HCT116 (cell line): ENCODE measurements around the gene YTHDF1. TPM values are rescaled to one million over a fixed set of nuclear protein-coding genes. Genes with fewer than 3 reads are reported as not detected.

Experiments used
- ATAC-seq: fragments of 200-7000 bp; cut with Tn5 transposase; 2 replicates; pipeline ENCODE4 v1.9.1; 2020; ENCODE audit warnings: mild to moderate bottlenecking, moderate library complexity
- BruUV-seq: library from RNA; stranded (reverse); fragments of 400-500 nt; replicated peaks from 2 replicates; lab custom pipeline; 2021; lab: Mats Ljungman, UMichigan
- CTCF ChIA-PET: fragments of 300-600 bp; sonication (Branson Sonifier 250); formaldehyde crosslinking; loops from one replicate; lab custom pipeline; 2021; ENCODE audit warnings: antibody characterized with exemption; lab: Charles Lee
- POLR2A ChIA-PET: fragments of 300-600, 350-600 bp; sonication (Branson Sonifier 250); formaldehyde crosslinking; loops from one replicate; lab custom pipeline; 2021; ENCODE audit warnings: antibody characterized with exemption; lab: Charles Lee
- RAD21 ChIA-PET, 2 experiments: fragments of 300-600 bp; sonication (Branson Sonifier 250); formaldehyde crosslinking; loops; one replicate each; lab custom pipeline; 2023; ENCODE audit warnings: low total read pairs in 2 of 2; ENCODE audit not compliant: uncharacterized antibody in 2 of 2, unreplicated experiment in 2 of 2, low non-redundant PET in 1 of 2; lab: Charles Lee
- DNase-seq: peaks from one replicate; pipeline ENCODE4 v3.0.0-alpha.2; 2010; ENCODE audit warnings: low read depth, low spot score
- H2AFZ ChIP-seq: fragments of 200-600 bp; shearing (Covaris generic), sonication (generic); 2 replicates; pipeline ENCODE4 v1.6.1; 2017; ENCODE audit warnings: low read depth, mixed run types, mixed read lengths, antibody characterized with exemption, low read length; ENCODE audit not compliant: poor library complexity, severe bottlenecking
- H3K27ac ChIP-seq: 2 replicates; pipeline ENCODE4 v1.5.1; 2012; ENCODE audit warnings: low read depth, low read length
- H3K27me3 ChIP-seq: fragments of 200-600 bp; sonication (generic); 2 replicates; pipeline ENCODE4 v1.6.1; 2016; ENCODE audit warnings: mixed run types, low read length, mixed read lengths; ENCODE audit not compliant: insufficient read depth
- H3K36me3 ChIP-seq, 2 experiments: fragments of 200-500 bp in 1 of 2; fragments of 200-600 bp in 1 of 2; sonication (Bioruptor generic) in 1 of 2; sonication (generic) in 1 of 2; 2 replicates each; pipeline versions ENCODE4 v1.5.1 to v1.6.1; 2014 to 2016; ENCODE audit warnings: low read length in 2 of 2, inconsistent platforms in 1 of 2, mixed read lengths in 1 of 2, mixed run types in 1 of 2; ENCODE audit not compliant: insufficient read depth in 2 of 2, control insufficient read depth in 1 of 2
- H3K4me1 ChIP-seq, 2 experiments: fragments of 200-600 bp in 1 of 2; sonication (generic) in 1 of 2; 2 replicates each; pipeline versions ENCODE4 v1.5.1 to v1.6.1; 2012 to 2017; ENCODE audit warnings: low read length in 2 of 2, inconsistent platforms in 1 of 2, mild to moderate bottlenecking in 1 of 2, mixed read lengths in 1 of 2, mixed run types in 1 of 2, moderate library complexity in 1 of 2; ENCODE audit not compliant: insufficient read depth in 2 of 2, control insufficient read depth in 1 of 2
- H3K4me2 ChIP-seq: fragments of 200-600 bp; sonication (generic); 2 replicates; pipeline ENCODE4 v1.6.1; 2017; ENCODE audit warnings: mixed run types, low read length, mixed read lengths
- H3K4me3 ChIP-seq, 2 experiments: fragments of 200-600 bp in 1 of 2; sonication (generic) in 1 of 2; replicated peaks in 1 of 2; 2 replicates each; pipeline ENCODE4 v1.5.1; 2011 to 2016; ENCODE audit warnings: low read length in 2 of 2, control low read depth in 1 of 2, low read depth in 1 of 2, mild to moderate bottlenecking in 1 of 2, mixed read lengths in 1 of 2, mixed run types in 1 of 2
- H3K79me2 ChIP-seq: fragments of 200-600 bp; sonication (generic); 2 replicates; pipeline ENCODE4 v1.6.1; 2017; ENCODE audit warnings: mild to moderate bottlenecking, mixed run types, low read length, moderate library complexity, mixed read lengths; ENCODE audit not compliant: insufficient read depth
- H3K9ac ChIP-seq: fragments of 200-600 bp; sonication (generic); 2 replicates; pipeline ENCODE4 v1.6.1; 2016; ENCODE audit warnings: low read length, mixed read lengths
- H3K9me2 ChIP-seq: fragments of 200-600 bp; sonication (generic), shearing (Covaris generic); 2 replicates; pipeline ENCODE4 v1.6.1; 2017; ENCODE audit warnings: mixed run types, mild to moderate bottlenecking, moderate library complexity; ENCODE audit not compliant: insufficient read depth
- H3K9me3 ChIP-seq, 2 experiments: fragments of 200-500 bp in 1 of 2; fragments of 200-600 bp in 1 of 2; sonication (Bioruptor generic) in 1 of 2; sonication (generic) in 1 of 2; 2 replicates each; pipeline ENCODE4 v1.6.1; 2014 to 2017; ENCODE audit warnings: low read length in 2 of 2, mixed read lengths in 2 of 2, inconsistent platforms in 1 of 2, low read depth in 1 of 2, mild to moderate bottlenecking in 1 of 2, mixed run types in 1 of 2, moderate library complexity in 1 of 2; ENCODE audit not compliant: control insufficient read depth in 1 of 2, insufficient read depth in 1 of 2
- H4K20me1 ChIP-seq: fragments of 200-600 bp; sonication (generic), shearing (Covaris generic); 2 replicates; pipeline ENCODE4 v1.6.1; 2017; ENCODE audit warnings: mixed run types, mild to moderate bottlenecking, moderate library complexity; ENCODE audit not compliant: insufficient read depth
- CEBPB ChIP-seq: IDR thresholded peaks from 2 replicates; pipeline ENCODE4 v1.6.1; 2012; ENCODE audit warnings: low read depth
- EGR1 ChIP-seq: IDR thresholded peaks from 2 replicates; pipeline ENCODE4 v1.6.1; 2012; ENCODE audit warnings: low read depth
- ELF1 ChIP-seq: IDR thresholded peaks from 2 replicates; pipeline ENCODE4 v1.6.1; 2012; ENCODE audit warnings: low read depth, borderline replicate concordance
- EZH2 ChIP-seq: fragments of 200-600 bp; sonication (generic); IDR thresholded peaks from 2 replicates; pipeline ENCODE4 v1.6.1; 2017; ENCODE audit warnings: antibody characterized with exemption, mixed run types
- EZH2phosphoT487 ChIP-seq: fragments of 200-600 bp; IDR thresholded peaks from 2 replicates; pipeline ENCODE4 v1.6.1; 2018; ENCODE audit warnings: antibody characterized with exemption, borderline replicate concordance
- FOSL1 ChIP-seq: IDR thresholded peaks from 2 replicates; pipeline ENCODE4 v1.6.1; 2012; ENCODE audit warnings: low read depth
- JUND ChIP-seq: IDR thresholded peaks from 2 replicates; pipeline ENCODE4 v1.6.1; 2012
- POLR2A ChIP-seq: IDR thresholded peaks from 2 replicates; pipeline ENCODE4 v1.7.0; 2011; ENCODE audit warnings: borderline replicate concordance; ENCODE audit not compliant: insufficient read depth, insufficient read length; ENCODE audit errors: extremely low read depth
- POLR2AphosphoS5 ChIP-seq: IDR thresholded peaks from 2 replicates; pipeline ENCODE4 v1.6.1; 2011; ENCODE audit warnings: mild to moderate bottlenecking, low read depth, low read length, moderate library complexity
- RAD21 ChIP-seq: IDR thresholded peaks from 2 replicates; pipeline ENCODE4 v1.6.1; 2012; ENCODE audit warnings: low read depth, mild to moderate bottlenecking
- REST ChIP-seq: IDR thresholded peaks from 2 replicates; pipeline ENCODE4 v1.6.1; 2012; ENCODE audit warnings: low read depth
- TCF7L2 ChIP-seq: IDR thresholded peaks from 2 replicates; pipeline ENCODE4 v1.7.0; 2011; ENCODE audit warnings: borderline replicate concordance, inconsistent platforms; ENCODE audit not compliant: insufficient read depth, insufficient read length; ENCODE audit errors: extremely low read depth
- YY1 ChIP-seq: IDR thresholded peaks from 2 replicates; pipeline ENCODE4 v1.6.1; 2011; ENCODE audit warnings: low read length, low read depth, moderate library complexity, mild to moderate bottlenecking; ENCODE audit not compliant: insufficient replicate concordance; ENCODE audit errors: extremely low read depth
- ZNF274 ChIP-seq: fragments of 200-500 bp; sonication (Bioruptor generic); IDR thresholded peaks from 2 replicates; pipeline ENCODE4 v1.6.1; 2014; ENCODE audit warnings: mild to moderate bottlenecking, low read depth, low read length, inconsistent platforms
- intact Hi-C: fragments of 100-400 bp; cut with micrococcal nuclease; formaldehyde crosslinking; loops from 2 replicates; pipeline ENCODE4 v1.10.0; 2022
- total RNA-seq: library from RNA; stranded (reverse); gene quantifications from one replicate; pipeline ENCODE4 v1.2.1, GENCODE V29; 2021; ENCODE audit not compliant: unreplicated experiment
- TF ChIP-seq, protein P1 (sequence below): IDR thresholded peaks from 2 replicates; pipeline ENCODE4 v1.6.1; 2012

YTHDF1 gene
- total RNA-seq, 1 experiment from 2014 or later, result 42.8 TPM

DNA sequence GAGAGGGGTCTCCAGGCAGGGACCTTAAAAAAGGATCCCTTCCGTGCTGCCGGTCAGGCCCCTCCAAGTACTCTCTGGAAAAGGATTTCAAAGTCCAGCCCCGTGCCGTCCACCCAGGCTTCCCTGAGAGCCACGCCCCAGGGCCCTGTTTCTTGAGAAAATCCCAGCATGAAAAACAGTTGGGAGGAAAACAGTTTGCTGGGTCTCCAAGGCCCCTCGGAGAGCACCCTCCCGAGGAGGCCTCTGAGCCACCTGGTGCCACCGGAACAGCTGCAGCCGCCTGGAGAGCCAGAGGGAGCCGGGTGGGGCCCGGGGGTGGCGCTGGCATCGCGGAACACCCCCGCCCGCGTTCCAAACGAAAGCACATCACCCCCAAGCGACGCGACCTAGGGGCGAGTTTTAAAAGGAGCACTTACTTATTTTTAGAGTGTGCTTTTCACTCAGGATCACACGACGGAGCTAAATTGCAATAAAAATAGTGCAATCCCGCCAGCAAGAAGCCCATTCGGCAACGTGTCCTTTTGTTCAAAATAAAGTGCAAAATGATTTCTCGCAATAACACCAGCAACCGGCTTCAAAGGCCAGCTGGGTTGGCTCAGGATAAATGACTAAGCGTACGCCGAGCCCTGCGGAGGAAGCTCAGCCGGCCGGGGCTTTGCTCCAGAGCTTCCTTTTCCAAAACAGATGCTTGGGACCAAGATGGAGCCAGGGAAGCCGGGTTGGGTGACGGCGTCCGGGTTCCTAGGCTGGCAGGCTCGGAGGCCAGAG, 64.2 kb downstream of the YTHDF1 start:
- RAD21 ChIA-PET, result no interaction called here
- DNase-seq (no peak), ATAC-seq (no peak)
- Histone ChIP-seq H3K4me1 (no peaks in the 10 kb centered on the region), H3K27me3 (peaks cover 9% of the 10 kb centered on the region; the same call in 1 of the 2 replicates), H4K20me1 (no peaks in the 10 kb centered on the region), H3K27ac (no peak overlapping the region), H3K9ac (no peak overlapping the region), H3K79me2 (no peaks in the 10 kb centered on the region), H3K9me3 (peaks cover 3 to 8% of the 10 kb centered on the region in 2 experiments; a peak in 2 of 4 replicates), H3K9me2 (no peaks in the 10 kb centered on the region), H2AFZ (no peak overlapping the region), H3K4me2 (no peak overlapping the region)
- POLR2A ChIA-PET, result no interaction called here
- intact Hi-C loops, result no loop called here
- BruUV-seq, result no TSS peak
- no peak for TF ChIP-seq FOSL1
- no peak for TF ChIP-seq POLR2A
- TF ChIP-seq REST, result no peak
- no peak for TF ChIP-seq CEBPB
- TF ChIP-seq, protein P1, sequence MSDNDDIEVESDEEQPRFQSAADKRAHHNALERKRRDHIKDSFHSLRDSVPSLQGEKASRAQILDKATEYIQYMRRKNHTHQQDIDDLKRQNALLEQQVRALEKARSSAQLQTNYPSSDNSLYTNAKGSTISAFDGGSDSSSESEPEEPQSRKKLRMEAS, result no peak
- no peak for TF ChIP-seq YY1
- no peak for TF ChIP-seq ELF1
- TF ChIP-seq EZH2phosphoT487, result no peak
- no peak for TF ChIP-seq EZH2
- no peak for TF ChIP-seq JUND
- TF ChIP-seq EGR1, result no peak
- TF ChIP-seq TCF7L2, result no peak
- TF ChIP-seq POLR2AphosphoS5, result no peak
- no peak for TF ChIP-seq ZNF274
- no peak for TF ChIP-seq RAD21
- TF ChIP-seq, all 23 proteins: peak for 0
- H3K36me3 ChIP-seq, result no peaks in the 10 kb centered on the region
- CTCF ChIA-PET, result no interaction called here
- no peak overlapping the region for H3K4me3 ChIP-seq
